ENCODE data around the gene RAB41.

DNA sequence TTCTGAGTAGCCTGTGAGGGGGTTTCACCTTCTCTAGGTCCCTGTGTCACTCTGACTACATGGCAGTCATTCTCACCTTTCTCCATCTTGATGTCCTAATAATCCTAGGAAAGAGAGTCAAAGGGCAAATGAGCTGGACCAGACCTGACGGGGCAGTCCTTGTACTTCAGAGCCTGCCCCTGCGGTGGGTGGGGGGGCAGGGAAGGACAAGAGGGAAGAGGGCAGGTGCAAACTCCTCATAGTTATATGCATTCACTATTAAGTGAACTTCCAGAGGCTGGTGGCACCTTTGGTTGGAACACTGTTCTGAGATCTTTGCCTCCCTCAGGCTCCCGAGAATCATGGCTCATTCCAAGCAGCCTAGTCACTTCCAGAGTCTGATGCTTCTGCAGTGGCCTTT lies 47.6 kb upstream of the RAB41 start, which contains the start of gene AWAT1:
- no peak for TF ChIP-seq EZH2 (IDR thresholded peaks at IDR 0.05; ENCODE audit: low read length, unreplicated experiment)
- TF ChIP-seq, protein P1, sequence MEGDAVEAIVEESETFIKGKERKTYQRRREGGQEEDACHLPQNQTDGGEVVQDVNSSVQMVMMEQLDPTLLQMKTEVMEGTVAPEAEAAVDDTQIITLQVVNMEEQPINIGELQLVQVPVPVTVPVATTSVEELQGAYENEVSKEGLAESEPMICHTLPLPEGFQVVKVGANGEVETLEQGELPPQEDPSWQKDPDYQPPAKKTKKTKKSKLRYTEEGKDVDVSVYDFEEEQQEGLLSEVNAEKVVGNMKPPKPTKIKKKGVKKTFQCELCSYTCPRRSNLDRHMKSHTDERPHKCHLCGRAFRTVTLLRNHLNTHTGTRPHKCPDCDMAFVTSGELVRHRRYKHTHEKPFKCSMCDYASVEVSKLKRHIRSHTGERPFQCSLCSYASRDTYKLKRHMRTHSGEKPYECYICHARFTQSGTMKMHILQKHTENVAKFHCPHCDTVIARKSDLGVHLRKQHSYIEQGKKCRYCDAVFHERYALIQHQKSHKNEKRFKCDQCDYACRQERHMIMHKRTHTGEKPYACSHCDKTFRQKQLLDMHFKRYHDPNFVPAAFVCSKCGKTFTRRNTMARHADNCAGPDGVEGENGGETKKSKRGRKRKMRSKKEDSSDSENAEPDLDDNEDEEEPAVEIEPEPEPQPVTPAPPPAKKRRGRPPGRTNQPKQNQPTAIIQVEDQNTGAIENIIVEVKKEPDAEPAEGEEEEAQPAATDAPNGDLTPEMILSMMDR (conservative IDR thresholded peaks at IDR 0.05; ENCODE audit: low read depth, low read length): no peak
- no peak for TF ChIP-seq EZH2phosphoT487 (IDR thresholded peaks at IDR 0.05; ENCODE audit: borderline replicate concordance, low read length)

Data from PC-3 (cell line).